Measurements from ENCODE around the gene CERS5.

DNA sequence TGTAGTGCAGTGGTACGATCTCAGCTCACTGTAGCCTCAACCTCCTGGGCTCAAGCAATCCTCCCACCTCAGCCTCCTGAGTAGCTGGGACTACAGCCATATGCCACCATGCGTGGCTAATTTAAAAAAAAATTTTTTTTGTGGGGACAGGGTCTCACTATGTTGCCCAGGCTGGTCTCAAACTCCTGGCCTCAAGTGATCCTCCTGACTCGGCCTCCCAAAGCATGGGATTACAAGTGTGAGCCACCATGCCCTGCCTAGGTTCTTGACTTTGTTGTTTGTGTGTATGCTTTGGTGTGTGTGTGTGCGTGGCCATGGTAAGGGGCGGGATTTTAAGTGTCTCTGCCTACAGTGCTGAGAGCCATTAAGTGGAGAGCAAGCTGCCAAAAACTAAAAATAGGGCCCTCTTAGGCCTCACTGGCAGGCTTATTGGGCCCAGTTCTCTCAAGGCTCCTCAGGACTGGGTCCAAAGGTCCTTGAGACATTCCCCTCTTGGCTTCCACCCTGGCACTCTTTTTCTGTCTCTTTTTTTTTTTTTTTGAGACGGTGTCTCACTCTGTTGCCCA lies 50.0 kb downstream of the CERS5 start:
- TF ChIP-seq, protein P1, sequence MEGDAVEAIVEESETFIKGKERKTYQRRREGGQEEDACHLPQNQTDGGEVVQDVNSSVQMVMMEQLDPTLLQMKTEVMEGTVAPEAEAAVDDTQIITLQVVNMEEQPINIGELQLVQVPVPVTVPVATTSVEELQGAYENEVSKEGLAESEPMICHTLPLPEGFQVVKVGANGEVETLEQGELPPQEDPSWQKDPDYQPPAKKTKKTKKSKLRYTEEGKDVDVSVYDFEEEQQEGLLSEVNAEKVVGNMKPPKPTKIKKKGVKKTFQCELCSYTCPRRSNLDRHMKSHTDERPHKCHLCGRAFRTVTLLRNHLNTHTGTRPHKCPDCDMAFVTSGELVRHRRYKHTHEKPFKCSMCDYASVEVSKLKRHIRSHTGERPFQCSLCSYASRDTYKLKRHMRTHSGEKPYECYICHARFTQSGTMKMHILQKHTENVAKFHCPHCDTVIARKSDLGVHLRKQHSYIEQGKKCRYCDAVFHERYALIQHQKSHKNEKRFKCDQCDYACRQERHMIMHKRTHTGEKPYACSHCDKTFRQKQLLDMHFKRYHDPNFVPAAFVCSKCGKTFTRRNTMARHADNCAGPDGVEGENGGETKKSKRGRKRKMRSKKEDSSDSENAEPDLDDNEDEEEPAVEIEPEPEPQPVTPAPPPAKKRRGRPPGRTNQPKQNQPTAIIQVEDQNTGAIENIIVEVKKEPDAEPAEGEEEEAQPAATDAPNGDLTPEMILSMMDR (IDR thresholded peaks at IDR 0.05): no peak
- no peak for TF ChIP-seq MXI1 (IDR thresholded peaks at IDR 0.05; ENCODE audit: low read depth, low read length)
